ENCODE data around the gene GPR146.

The GPR146 gene

DNA sequence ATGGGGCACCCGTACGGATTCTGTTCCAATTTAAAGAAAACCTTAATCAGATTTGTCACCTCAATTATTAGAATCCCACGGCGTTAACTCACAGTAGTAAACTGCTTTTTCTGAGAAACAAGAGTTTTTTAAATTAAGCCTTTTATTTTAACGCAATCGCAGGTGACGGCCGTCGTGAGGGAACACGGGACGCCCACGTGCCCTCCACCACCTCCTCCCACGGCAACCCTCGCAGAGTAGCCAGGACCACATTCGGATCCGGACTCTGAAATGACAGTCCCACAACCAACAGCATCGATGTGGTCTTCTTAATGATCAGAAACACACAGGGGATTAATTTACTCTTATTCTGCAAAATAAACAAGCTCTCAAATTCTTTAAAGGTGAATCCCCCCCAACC lies 22.0 kb upstream of the GPR146 start:
- peaks cover 4% of the 10 kb centered on the region; the same call in 1 of the 2 replicates for H3K27me3 ChIP-seq (ENCODE audit: insufficient read depth, low read length)
- no peak overlapping the region for H3K9ac ChIP-seq (ENCODE audit: low read depth, low read length)
- H3K4me1 ChIP-seq (ENCODE audit: insufficient read depth, low read length), result no peaks in the 10 kb centered on the region
- 0 out of 2 replicates have a peak, but pooled peaks cover 3% of the 10 kb centered on the region for H3K36me3 ChIP-seq (ENCODE audit: insufficient read depth, low read depth, low read length)
- H3K4me3 ChIP-seq (ENCODE audit: low read length), result no peak overlapping the region
- H3K27ac ChIP-seq (ENCODE audit: low read length), result no peak overlapping the region
- no peaks in the 10 kb centered on the region for H3K9me3 ChIP-seq (ENCODE audit: insufficient read depth, low read depth, low read length)

DNA sequence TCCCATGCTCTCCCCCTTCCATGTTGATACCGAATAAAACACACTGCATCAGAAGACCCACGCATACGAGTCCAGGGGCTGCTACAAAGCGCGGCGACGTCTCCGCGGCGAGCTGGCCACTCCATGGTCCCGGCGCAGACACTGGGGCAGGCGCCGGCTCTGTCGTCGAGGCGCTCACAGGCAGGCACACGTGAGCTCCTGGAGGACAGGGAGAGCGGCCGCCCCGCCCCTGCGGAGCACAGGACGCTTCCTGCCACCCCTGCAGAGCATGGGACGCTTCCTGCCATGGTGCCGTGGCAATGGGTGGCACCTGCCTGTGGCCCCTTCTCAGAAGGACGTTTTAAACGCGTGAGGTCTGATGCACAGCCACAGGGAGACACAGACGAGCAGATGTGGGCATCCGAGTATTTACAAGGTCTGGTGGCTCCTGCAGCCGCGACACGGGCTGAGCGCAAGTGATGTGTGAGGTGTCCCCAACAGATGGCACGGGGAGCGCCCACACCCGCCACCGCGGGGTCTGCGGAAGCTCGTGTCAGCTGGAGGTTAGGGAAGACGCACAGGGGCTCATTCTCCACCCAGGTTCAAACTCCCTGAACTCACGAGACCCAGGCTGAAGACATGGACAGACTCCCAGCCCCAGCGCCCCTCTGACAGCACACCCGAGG lies 21.4 kb upstream of the GPR146 start:
- H3K27ac ChIP-seq (ENCODE audit: low read length), result no peak overlapping the region
- H3K4me1 ChIP-seq (ENCODE audit: insufficient read depth, low read length), result no peaks in the 10 kb centered on the region
- 0 out of 2 replicates have a peak, but pooled peaks cover 3% of the 10 kb centered on the region for H3K36me3 ChIP-seq (ENCODE audit: insufficient read depth, low read depth, low read length)
- no peak overlapping the region for H3K4me3 ChIP-seq (ENCODE audit: low read length)
- H3K27me3 ChIP-seq (ENCODE audit: insufficient read depth, low read length), result peaks cover 7% of the 10 kb centered on the region; the same call in 1 of the 2 replicates
- no peak overlapping the region for H3K9ac ChIP-seq (ENCODE audit: low read depth, low read length)
- no peaks in the 10 kb centered on the region for H3K9me3 ChIP-seq (ENCODE audit: insufficient read depth, low read depth, low read length)

DNA sequence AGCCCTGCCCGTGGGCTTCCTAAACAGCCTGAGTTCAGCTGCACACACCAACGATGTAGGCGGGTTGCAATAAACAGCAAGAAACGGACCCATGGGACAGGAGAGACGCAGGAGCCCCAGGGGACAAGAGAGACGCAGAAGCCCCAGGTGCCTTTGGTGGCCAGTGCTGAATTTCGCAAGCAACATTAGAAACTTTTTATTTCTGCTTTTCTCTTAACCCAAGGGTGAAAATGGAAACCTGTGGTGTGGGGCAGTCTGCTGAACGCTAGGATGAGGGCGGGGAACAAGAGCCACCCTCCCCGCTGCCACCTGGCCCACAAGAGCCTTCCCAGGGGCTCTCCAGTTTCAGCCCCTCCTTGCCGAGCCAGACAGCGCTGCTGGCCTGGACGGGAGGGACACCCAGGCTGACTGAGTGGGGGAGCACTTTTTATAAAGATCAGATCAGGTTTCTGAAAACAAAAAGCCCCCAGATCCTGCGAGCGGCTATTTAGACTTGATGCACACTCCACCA lies 20.0 kb upstream of the GPR146 start:
- Histone ChIP-seq H3K36me3 (ENCODE audit: insufficient read depth, low read depth, low read length) (0 out of 2 replicates have a peak, but pooled peaks cover 3% of the 10 kb centered on the region), H3K9ac (ENCODE audit: low read depth, low read length) (no peak overlapping the region), H3K27me3 (ENCODE audit: insufficient read depth, low read length) (peaks cover 7% of the 10 kb centered on the region; the same call in 1 of the 2 replicates), H3K4me1 (ENCODE audit: insufficient read depth, low read length) (peaks cover 6% of the 10 kb centered on the region; the same call in 1 of the 2 replicates), H3K27ac (ENCODE audit: low read length) (no peak overlapping the region), H3K9me3 (ENCODE audit: insufficient read depth, low read depth, low read length) (no peaks in the 10 kb centered on the region), H3K4me3 (ENCODE audit: low read length) (no peak overlapping the region)

DNA sequence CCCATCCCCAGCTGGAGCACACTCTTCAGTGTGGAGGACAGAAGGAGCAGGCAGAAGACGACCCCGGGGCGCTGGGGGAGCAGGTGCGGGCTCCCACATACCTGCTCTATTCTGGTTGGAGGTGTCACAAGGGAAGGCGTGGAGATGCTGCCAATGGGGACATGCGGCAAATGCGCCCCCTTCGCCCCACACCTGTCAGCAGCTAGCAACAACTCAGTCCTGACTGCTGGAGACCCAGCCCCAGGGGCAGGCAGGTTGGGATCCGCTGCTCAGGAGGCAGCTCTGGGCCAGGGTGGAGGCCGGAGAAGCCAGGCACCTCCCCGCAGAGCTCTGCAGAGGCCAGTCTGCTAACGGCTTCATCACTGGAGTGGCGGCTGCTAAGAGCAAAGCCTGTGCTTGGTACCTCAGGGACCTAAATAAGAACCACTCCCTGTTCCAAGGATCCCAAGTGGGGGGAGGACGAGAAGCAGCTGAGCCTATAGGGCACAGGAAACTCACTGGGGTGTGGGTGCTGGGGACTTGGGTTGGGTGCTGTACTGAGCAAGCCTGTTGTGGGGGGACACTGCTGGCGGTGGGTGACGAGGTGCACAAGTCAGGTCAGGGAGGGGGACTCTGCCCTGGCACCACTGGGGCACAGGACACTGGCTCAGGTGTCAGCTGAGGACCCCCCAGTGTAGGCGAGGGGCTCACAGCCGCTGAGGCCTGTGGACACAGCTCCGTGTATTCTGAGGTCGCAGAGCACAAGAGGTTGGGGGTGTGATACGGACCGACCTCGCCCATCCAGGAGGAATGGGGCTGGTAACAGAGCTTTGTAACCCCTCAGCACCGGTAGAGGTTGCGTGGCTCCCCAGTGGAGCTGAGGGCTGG lies 19.2 kb upstream of the GPR146 start:
- Histone ChIP-seq H3K4me3 (ENCODE audit: low read length) (no peak overlapping the region), H3K27ac (ENCODE audit: low read length) (no peak overlapping the region), H3K9me3 (ENCODE audit: insufficient read depth, low read depth, low read length) (no peaks in the 10 kb centered on the region), H3K4me1 (ENCODE audit: insufficient read depth, low read length) (peaks cover 6% of the 10 kb centered on the region; the same call in 1 of the 2 replicates), H3K36me3 (ENCODE audit: insufficient read depth, low read depth, low read length) (0 out of 2 replicates have a peak, but pooled peaks cover 3% of the 10 kb centered on the region), H3K9ac (ENCODE audit: low read depth, low read length) (no peak overlapping the region), H3K27me3 (ENCODE audit: insufficient read depth, low read length) (peaks cover 7% of the 10 kb centered on the region; the same call in 1 of the 2 replicates)

DNA sequence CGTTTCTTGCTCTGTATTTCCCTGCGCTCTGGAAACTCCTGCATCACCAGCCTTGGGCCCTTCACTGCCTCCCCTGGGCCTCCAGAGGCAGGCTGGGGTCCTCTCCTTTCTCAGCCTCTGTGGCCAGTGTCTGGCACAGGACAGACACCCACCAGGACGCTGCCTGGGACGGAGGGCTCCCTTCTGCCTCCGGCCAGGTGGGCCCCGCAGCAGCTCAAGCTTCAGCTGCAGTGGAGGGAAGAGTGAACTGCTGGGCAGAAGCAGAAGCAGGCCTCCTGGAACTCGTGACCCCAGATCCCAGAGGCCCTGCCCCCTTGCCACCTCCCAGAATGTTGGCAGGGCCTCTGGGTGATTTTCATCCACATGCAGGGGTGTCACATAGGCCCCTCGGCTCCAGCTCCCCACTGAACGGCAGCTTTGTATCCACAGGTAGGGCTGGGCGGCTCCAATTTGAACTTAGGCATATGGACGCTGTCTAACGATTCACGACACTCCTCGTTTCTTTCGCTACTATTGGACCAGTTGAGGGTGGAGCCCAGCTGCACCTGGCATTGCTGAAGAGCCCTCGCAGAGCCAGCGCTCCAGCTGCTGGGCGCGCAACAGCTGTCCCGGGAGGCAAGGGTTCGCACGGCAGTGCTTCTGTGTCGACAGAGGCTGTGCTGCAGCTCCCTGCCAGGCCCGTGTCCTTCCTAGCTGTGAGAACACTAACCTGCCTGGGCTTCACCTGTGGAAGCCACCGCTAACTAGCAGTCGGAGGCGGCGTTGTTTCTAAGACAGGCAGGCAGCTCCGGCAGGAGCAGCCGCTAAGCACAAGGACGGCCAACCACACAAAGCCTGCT lies 18.4 kb upstream of the GPR146 start:
- H3K27me3 ChIP-seq (ENCODE audit: insufficient read depth, low read length), result peaks cover 7% of the 10 kb centered on the region; the same call in 1 of the 2 replicates
- H3K27ac ChIP-seq (ENCODE audit: low read length), result no peak overlapping the region
- H3K36me3 ChIP-seq (ENCODE audit: insufficient read depth, low read depth, low read length), result 0 out of 2 replicates have a peak, but pooled peaks cover 3% of the 10 kb centered on the region
- H3K4me1 ChIP-seq (ENCODE audit: insufficient read depth, low read length), result peaks cover 6% of the 10 kb centered on the region; the same call in 1 of the 2 replicates
- H3K9ac ChIP-seq (ENCODE audit: low read depth, low read length), result no peak overlapping the region
- H3K4me3 ChIP-seq (ENCODE audit: low read length), result no peak overlapping the region
- no peaks in the 10 kb centered on the region for H3K9me3 ChIP-seq (ENCODE audit: insufficient read depth, low read depth, low read length)

DNA sequence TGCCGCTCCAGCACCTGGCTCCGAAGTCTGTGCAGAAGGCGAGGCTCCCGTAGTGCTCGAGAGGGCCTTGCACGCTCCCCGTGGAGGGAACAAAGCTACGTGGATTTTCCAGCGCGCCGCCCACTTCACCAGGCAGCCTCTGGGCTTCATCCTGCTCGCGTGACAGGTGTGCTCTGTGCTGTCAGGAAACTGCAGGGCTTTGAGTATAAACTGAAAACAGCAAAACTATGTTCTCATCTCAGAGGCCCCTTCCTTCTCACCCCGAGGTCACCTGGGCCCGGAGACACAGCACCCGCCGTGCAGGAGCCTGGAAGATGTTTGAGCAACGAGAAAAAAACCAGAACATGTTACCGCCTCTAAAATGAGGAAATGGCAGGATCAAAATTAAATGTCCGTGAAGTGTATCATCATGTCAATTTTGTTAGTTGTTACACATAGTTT lies 17.6 kb upstream of the GPR146 start:
- H3K9me3 ChIP-seq (ENCODE audit: insufficient read depth, low read depth, low read length), result no peaks in the 10 kb centered on the region
- peaks cover 7% of the 10 kb centered on the region; the same call in 1 of the 2 replicates for H3K27me3 ChIP-seq (ENCODE audit: insufficient read depth, low read length)
- H3K4me3 ChIP-seq (ENCODE audit: low read length), result no peak overlapping the region
- H3K9ac ChIP-seq (ENCODE audit: low read depth, low read length), result no peak overlapping the region
- no peak overlapping the region for H3K27ac ChIP-seq (ENCODE audit: low read length)
- no peaks in the 10 kb centered on the region for H3K36me3 ChIP-seq (ENCODE audit: insufficient read depth, low read depth, low read length)
- peaks cover 6% of the 10 kb centered on the region; the same call in 1 of the 2 replicates for H3K4me1 ChIP-seq (ENCODE audit: insufficient read depth, low read length)

DNA sequence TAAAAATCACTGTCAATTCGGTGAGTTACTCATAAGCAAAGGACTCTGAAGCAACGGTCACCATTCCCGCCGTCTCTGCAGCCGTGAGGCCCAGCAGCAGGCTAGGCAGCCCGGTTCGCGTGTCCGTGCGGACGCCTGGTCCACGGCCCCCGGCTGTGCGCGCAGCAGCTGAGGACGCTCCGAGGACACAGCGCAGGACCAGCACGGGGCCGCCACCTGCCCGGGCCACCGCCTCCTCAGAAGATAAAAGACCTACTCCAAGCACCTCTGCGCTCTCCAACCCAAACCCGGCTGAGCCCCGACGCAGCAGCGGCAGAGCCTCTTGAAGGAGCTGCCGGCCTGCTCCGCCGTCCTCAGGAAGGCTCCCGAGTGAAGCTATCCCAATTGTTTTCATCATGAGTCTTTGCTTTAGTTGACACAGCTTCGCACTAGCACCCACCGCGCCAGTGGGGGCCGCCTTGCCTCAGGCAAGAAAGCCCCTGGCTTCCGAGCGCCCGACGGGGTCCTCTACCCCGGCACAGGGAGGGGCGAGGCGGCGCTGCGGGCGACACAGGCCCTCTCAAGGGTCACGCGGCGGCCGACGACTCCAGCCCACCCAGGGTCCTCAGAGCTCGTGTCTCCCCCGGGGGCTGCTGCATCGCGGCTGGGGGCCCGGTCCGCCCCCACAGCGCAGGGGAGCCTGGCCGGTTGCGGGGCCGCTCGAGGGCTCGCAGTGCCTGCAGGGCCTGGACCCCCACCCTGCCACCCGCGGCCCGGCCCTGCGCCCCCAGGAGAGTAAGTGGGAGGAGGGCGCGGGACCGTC lies 16.9 kb upstream of the GPR146 start:
- Histone ChIP-seq H3K9me3 (ENCODE audit: insufficient read depth, low read depth, low read length) (no peaks in the 10 kb centered on the region), H3K27me3 (ENCODE audit: insufficient read depth, low read length) (peaks cover 7% of the 10 kb centered on the region; the same call in 1 of the 2 replicates), H3K4me3 (ENCODE audit: low read length) (peak overlapping the region; percentile 61), H3K4me1 (ENCODE audit: insufficient read depth, low read length) (peaks cover 6% of the 10 kb centered on the region; the same call in 1 of the 2 replicates), H3K27ac (ENCODE audit: low read length) (no peak overlapping the region), H3K36me3 (ENCODE audit: insufficient read depth, low read depth, low read length) (no peaks in the 10 kb centered on the region), H3K9ac (ENCODE audit: low read depth, low read length) (peak overlapping the region; percentile 53; the same call in 1 of the 2 replicates)

DNA sequence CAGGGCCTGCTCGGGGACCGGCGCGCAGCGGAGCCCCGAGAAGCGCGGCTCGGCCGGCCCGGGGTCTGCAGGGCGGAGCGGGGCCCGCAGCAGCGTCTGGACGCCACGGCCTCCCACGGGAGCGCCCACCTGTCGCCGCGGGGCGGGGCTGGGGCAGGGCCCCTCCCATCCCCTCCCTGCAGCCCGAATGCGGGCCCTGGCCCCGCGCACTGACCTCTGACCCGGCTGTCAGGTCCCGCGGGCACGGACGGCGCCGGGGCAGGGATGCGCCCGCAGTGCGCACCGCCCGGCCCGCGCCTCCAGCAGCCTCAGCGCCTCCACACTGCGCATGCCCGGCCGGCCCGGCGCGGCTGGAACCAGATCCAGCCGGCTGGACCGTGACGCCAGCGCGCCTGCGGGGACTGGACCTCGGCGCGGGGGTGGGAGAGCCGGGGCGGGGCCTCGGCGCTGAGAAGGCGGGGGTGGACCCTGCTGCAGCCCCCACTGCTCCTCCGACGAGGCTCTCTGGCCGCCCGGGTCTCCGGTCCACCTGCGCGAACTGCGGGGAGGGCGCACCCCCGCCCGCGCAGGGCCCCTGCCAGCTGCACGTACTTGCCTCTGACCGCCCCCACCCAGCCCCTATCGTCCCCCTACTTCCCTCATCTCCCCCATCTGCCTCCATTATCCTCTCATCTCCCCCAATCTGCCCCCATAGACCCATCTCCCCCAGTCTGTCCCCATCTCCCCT lies 16.1 kb upstream of the GPR146 start:
- H3K27me3 ChIP-seq (ENCODE audit: insufficient read depth, low read length), result peaks cover 7% of the 10 kb centered on the region; the same call in 1 of the 2 replicates
- no peaks in the 10 kb centered on the region for H3K36me3 ChIP-seq (ENCODE audit: insufficient read depth, low read depth, low read length)
- peaks cover 6% of the 10 kb centered on the region; the same call in 1 of the 2 replicates for H3K4me1 ChIP-seq (ENCODE audit: insufficient read depth, low read length)
- peak overlapping the region; percentile 61 for H3K4me3 ChIP-seq (ENCODE audit: low read length)
- no peaks in the 10 kb centered on the region for H3K9me3 ChIP-seq (ENCODE audit: insufficient read depth, low read depth, low read length)
- peak overlapping the region; percentile 53; the same call in 1 of the 2 replicates for H3K9ac ChIP-seq (ENCODE audit: low read depth, low read length)
- H3K27ac ChIP-seq (ENCODE audit: low read length), result no peak overlapping the region

DNA sequence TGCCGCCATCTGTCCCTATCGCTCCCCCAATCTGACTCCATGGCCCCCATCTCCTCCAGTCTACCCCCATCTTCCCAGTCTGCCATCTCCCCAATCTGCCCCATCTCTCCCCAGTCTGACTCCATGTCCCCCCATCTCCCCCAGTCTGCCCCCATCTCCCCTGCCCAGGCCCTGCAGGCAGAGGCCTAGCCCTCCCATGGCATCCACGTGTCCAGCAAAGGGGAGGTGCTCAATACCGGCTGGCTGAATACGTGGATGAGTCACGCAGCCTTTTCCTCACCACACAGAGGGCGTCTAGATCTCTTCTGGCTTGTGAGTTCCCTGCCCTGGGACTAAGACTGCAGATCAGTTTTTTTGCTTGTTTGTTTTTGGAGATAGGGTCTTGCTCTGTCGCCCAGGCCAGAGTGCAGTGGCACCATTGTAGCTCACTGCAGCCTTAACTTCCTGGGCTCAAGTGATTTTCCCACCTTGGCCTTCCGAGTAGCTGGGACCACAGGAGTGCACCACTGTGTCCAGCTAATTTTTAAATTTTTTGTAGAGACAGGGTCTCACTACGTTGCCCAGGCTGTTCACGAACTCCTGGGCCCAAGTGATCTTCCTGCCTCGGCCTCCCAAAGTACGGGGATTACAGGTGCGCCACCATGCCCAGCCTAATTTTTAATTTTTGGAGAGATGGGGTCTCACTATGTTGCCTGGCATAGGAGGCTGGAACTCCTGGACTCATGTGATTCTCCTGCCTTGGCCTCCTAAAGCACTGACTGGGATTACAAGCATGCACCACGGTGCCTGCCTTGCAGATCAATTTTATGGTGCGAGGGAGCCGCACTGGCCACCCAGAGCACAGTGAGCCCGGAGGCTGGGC lies 15.3 kb upstream of the GPR146 start:
- H3K36me3 ChIP-seq (ENCODE audit: insufficient read depth, low read depth, low read length), result no peaks in the 10 kb centered on the region
- peaks cover 6% of the 10 kb centered on the region; the same call in 1 of the 2 replicates for H3K4me1 ChIP-seq (ENCODE audit: insufficient read depth, low read length)
- peak overlapping the region; percentile 61 for H3K4me3 ChIP-seq (ENCODE audit: low read length)
- no peaks in the 10 kb centered on the region for H3K9me3 ChIP-seq (ENCODE audit: insufficient read depth, low read depth, low read length)
- peaks cover 7% of the 10 kb centered on the region; the same call in 1 of the 2 replicates for H3K27me3 ChIP-seq (ENCODE audit: insufficient read depth, low read length)
- H3K9ac ChIP-seq (ENCODE audit: low read depth, low read length), result peak overlapping the region; percentile 47; the same call in 1 of the 2 replicates
- H3K27ac ChIP-seq (ENCODE audit: low read length), result no peak overlapping the region

Measured in iPS-20b (cell line).